ENCODE results near the gene AGAP1.

Gene AGAP1

GRCh38 chr2:235550378-235550760, 56.5 kb downstream of the AGAP1 start:
- DNase-seq, result no peak

DNA sequence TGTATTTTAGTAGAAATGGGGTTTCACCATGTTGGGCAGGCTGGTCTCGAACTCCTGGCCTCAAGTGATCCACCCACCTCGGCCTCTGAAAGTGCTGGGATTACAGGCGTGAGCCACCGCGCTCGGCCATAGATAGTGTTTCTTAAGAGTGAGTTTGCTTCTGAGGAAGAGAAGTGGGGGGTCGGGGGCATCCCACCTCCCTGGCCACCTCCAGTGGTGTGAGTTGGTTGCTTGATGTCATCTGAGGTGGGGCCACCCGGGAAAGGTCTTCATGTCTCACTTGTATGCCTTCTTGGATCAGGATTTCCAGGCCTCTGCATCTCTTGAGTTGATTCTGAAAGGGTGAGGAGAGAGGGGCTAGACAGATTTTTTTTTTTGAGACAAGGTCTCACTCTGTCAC, 57.1 kb downstream of the AGAP1 start:
- no peak for DNase-seq

GRCh38 chr2:235551965-235552364, 58.1 kb downstream of the AGAP1 start:
- DNase-seq, result peak; percentile 43

DNA sequence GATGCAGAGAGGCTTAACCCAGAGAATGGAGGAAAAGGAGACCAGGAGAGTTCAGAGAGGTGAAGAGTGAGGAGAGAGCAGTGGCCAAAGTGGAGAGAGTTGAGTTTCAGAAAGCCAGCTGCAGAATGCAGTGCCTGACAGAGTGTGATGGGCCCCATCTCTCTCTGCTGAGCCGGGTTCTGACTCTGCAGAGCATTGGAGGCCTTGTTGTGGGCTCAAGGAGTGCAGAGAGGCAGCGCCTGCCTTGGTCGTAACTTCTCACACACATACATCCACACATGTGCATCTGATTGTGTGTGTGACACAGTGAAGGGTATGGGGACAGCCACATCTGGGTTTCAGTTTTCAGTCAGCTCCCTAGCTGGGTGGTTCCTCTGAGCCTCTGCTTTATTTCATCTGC, 58.8 kb downstream of the AGAP1 start:
- DNase-seq, result no peak

- no peak for DNase-seq
Measured at GRCh38 chr2:235553291-235553690, 59.4 kb downstream of the AGAP1 start.

- DNase-seq, result peak; percentile 13
Measured at GRCh38 chr2:235553696-235554100, 59.9 kb downstream of the AGAP1 start.

DNA sequence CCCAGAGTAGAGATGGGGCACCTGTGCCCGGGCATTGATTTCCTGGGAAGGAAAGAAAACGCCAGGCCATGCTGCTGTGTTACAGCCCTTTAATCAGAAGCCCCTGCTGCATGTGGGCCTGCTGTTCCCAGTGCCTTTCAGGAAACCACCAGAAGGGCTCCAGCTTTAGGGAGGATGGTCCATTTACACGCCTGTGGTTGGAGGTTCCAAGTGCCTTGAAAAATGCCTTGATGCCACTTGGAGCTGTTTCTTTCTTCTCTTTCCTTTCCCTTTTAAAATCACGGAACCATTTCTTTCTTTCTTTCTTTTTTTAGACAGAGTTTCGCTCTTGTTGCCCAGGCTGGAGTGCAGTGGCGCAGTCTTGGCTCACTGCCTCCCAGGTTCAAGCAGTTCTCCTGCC, 60.5 kb downstream of the AGAP1 start:
- no peak for DNase-seq

DNA sequence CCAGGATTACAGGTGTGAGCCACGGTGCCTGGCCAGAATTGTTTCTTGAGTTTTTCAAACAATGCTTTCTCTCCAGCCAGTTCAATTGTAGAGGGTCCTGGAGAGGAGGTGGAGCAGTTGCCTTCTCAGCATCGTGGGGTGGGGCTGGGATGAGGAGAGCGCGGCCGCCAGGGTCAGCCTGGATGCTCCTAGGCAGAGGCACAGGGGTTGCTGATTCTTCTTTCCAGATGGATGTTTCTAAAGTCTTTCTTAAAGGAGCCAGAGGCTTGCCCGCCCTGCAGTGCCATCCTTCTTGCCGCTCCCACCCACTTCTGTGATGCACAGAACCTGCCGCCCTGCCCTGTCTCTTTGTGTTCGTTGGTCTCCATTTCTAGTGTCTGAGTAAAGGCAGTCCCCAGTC, 61.1 kb downstream of the AGAP1 start:
- DNase-seq, result no peak

DNA sequence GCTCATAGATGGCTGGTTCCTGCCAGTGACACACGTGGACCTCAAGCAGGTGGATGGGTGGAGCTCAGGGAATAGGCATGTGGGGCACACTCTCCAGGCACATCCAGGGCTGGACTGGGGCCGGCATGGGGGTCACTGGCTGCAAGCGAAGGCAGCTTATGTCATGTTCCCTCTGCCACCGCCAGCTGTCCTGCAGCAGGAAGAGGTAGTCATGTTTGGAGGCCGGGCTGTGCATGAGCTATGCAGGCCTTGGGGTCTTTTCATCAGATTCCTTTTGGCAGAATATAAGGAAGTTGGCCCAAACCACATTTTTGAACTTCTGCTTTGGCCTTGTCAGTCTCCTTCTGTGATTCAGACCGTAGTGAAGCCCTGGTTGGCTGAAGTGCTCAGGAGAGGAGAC, 61.5 kb downstream of the AGAP1 start:
- no peak for DNase-seq

DNA sequence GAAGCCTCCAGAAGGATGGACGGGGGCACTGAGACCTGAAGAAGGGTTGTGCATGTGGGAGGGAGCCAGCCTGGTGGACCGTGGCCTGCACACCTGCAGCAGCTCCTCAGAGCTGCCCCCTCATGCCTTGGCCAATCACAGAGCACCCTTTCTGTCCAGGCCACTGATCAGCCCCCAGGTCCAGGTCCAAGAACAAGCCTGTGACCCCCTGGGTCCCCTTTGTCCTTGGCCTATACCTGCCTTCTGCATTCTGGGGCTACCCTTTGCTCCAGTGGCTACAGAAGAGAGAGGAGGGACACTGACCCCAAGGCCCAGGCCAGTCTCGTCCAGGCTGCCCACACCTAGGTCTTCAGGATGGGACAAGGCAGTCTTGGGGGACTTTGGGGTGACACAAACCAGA, 62.2 kb downstream of the AGAP1 start:
- DNase-seq, result no peak

DNA sequence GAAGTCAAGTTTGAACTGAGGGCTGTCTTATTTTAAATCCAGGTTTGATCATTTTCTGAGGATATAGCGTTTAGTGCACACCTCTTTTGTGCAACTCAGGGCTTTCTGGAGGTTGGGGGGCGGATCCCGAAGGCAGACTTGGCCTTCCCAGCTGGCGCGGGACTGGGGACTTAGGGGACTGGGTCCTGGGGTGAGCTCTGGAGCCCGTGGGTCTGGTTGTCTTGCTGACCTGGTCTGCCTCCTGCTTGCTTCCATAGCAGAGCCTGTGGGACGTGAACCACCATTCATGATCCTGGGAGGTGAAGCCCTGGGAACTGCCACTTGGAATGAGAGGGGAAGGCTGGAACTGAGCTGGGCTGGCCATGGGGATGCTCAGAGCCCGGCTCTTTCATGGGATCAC, 63.1 kb downstream of the AGAP1 start:
- DNase-seq, result no peak

DNA sequence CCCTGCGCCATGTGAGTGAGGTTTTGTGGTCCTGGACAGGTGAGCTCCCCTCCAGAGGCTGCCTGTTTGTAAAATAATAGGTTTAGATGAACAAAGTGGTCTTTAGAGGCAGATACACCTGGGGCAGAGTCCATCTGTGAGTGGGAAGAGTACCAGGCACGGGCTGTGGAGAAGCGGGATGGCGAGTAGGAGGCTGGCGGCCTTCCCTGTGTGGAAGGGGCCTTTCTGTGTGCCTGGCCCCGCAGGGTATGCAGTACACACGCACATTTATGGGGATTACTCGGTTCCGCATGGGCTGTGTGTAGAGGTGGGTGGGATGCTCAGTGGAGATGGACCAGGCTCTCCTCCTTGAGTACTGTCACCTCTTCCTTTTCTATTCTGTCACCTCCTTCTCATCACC, 64.1 kb downstream of the AGAP1 start:
- DNase-seq, result no peak

DNA sequence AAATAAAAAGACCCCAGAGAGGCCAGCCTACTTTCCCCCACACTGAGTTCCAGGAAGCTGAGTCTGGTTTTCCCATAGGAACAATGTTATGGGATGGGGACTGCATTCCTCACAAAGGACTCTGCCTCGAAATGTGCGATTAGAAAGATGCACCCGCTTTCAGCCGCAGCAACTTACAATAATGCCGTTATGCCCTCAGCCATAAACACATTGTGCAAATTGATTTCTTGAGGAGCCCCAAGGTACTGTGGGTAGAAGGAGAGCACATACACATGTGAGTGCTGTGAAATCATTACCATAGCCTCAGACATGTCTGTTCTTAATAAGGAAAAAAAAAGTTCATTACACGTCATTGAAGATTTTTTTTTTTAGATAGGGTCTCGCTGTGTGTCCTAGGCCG, 64.7 kb downstream of the AGAP1 start:
- peak; percentile 22 for DNase-seq

- no peak for DNase-seq
Measured at GRCh38 chr2:235560345-235560744, 66.5 kb downstream of the AGAP1 start.

- DNase-seq, result no peak
Measured at GRCh38 chr2:235561450-235561849, 67.6 kb downstream of the AGAP1 start.

GRCh38 chr2:235562065-235562747, 68.4 kb downstream of the AGAP1 start:
- DNase-seq, result no peak

DNA sequence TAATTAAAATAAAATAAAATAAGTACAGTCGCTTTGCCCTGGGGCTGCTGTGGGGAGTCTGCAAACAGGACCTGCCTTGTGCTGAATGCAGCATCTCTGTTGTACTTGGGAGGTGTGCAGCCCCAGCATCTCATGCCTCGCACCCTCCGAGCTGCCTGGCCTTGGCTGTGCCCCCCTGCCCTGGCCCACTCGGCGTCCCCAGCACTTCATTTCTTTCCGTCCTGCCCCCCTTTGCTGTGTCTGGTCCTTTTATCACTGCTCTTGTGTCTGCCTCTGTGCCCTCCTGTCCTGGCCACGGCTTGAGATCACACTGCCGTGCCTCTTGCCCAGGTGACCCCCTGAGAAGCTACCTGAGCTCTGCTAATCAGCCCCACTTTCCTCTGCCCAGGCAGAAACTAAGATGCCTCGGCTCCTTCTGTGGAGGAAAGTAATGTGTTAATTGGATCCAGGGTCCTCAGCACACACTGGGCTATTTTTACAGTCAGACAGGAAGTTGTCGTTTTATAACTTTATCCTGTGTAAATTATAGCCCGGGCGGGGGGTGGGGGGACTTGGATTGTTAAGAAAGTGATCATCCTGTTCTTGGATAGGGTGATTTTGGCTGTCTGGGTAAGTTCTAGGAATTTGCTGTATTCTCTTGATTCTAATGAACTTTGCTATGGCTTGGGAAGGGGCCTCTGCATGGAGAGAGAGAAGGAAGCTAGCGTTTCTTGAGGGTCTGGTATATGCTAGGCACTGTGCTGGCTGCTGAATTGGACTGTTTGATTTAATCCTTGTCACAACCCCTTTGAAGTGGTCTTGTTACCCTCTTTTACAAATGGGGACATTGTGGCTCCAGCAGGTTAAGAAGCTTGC, 69.4 kb downstream of the AGAP1 start:
- DNase-seq, result peak; percentile 45

DNA sequence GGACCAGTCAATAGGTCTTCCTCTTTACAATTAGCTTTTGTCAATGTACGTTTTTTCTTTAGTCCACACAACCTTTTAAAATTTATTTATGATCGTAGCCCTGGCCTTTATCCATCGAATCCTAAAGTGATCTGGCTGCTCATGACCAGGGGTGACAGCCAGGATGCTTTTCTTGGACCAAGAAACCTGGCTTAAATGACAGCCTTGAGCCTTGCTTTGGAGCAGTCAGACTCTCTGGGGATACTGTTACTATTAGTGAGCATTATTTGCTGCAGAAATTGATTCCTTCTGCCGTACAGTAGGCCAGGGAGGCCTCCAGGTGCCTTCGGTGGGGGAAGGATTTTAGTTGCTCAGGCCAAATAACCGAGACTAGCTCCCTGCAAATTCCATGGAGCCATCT, 70.2 kb downstream of the AGAP1 start:
- no peak for DNase-seq

GRCh38 chr2:235564884-235565530, 71.2 kb downstream of the AGAP1 start:
- DNase-seq, result no peak

DNA sequence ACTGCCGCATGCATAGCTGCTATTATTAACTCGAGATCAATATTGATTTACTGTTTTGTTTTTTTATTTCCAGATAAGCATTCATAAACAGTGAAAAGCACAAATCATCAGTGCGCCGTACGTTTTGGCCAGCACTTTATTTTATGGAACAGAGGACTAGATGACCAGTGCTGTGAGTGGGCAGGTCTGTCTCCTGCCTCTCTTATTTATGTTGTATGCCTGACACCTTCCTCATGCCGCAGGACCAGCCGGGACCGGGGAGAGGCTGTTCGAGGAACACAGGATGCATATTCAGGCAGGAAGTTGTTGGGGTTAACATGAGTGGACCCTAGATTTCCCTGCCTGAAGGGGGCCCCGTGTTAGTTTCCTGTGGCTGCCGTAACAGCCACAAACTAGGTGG, 72.6 kb downstream of the AGAP1 start:
- no peak for DNase-seq

DNA sequence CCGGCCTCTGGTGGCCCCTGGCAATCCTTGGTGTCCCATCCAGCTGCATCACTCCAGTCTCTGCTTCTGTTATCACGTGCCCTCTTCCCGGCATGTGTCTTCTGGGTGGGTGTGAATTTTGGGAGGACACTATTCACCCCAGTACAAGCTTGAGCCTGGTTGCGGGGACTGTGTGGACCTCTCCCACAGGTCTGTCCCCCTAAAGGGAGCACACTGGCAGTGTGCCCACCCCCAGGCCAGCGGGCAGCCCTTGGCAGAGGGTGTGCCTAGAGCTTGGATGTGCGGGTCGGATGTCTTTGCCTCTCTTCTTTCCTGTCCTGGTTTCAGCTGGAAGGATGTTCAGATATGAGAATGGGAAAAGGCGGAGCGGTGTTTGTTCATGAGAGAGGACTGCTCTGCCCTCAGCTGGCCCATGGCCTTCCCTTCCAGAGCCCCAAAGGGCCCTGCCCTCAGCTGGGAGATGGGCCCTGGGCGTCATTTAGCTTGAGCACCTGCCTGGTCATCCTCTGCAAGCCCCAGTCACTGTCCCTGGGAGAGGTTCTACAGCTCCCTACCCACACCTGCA, 73.2 kb downstream of the AGAP1 start:
- no peak for DNase-seq

GRCh38 chr2:235567842-235568241, 74.0 kb downstream of the AGAP1 start:
- no peak for DNase-seq

DNA sequence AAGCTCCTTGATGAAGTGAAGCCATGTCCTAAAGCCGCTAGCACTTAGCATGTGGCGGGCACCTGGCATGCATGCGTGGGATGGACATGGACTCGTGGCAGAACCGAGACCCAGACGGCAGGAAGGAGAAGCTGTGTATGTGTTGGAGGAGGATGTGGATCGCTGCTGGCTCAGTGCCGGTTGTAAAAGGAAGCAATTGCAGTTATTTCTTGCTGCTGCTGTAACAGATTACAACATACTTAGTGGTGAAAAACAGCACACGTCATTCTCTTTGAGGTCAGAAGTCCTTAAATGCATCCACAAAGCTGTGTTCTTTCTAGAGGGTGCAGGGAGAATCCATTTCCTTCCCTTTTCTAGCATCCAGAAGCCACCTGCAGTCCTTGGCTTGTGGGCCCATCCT, 74.6 kb downstream of the AGAP1 start:
- DNase-seq, result no peak
